SK-N-MC (cell line): ENCODE measurements around the gene KCNH1.

ENCODE experiments used
- EZH2 ChIP-seq: fragments of 200-600 bp; sonication (generic); IDR thresholded peaks from one replicate; pipeline ENCODE4 v1.6.1; 2017; ENCODE audit warnings: antibody characterized with exemption
- FOXP2 ChIP-seq: optimal IDR thresholded peaks from 2 replicates; pipeline ENCODE3; 2011; ENCODE audit warnings: mild to moderate bottlenecking, moderate library complexity; ENCODE audit not compliant: insufficient read depth; ENCODE audit errors: extremely low read length, control extremely low read depth
- POLR2AphosphoS5 ChIP-seq: IDR thresholded peaks from 2 replicates; pipeline ENCODE4 v1.6.1; 2012; ENCODE audit warnings: mild to moderate bottlenecking, low read depth, low read length, borderline replicate concordance

GRCh38 chr1:211113566-211113965 is 20.4 kb downstream of the KCNH1 start:
- TF ChIP-seq EZH2 (no peak), FOXP2 (no peak), POLR2AphosphoS5 (no peak)
